B cell (primary cell): ENCODE measurements around the gene DNAJC1. TPM values are rescaled to one million over a fixed set of nuclear protein-coding genes. Genes with fewer than 3 reads are reported as not detected.

ENCODE experiments used
- ATAC-seq: fragments of 200-7000 bp; cut with Tn5 transposase; one replicate; pipeline ENCODE4 v1.10.0; 2021; ENCODE audit warnings: low read depth, mild to moderate bottlenecking, moderate number of reproducible peaks, moderate library complexity
- CTCF ChIA-PET: fragments of 350-600 bp; sonication (Branson Sonifier 250); formaldehyde crosslinking; loops from one replicate; lab custom pipeline; 2021; ENCODE audit warnings: antibody characterized with exemption, inconsistent platforms; lab: Charles Lee
- POLR2A ChIA-PET: fragments of 350-600 bp; sonication (Branson Sonifier 250); formaldehyde crosslinking; loops from one replicate; lab custom pipeline; 2021; ENCODE audit warnings: antibody characterized with exemption; lab: Charles Lee
- DNase-seq: peaks from one replicate; pipeline ENCODE4 v3.0.0; 2013
- H2AFZ ChIP-seq: 2 replicates; pipeline ENCODE4 v1.6.1; 2012; ENCODE audit warnings: mild to moderate bottlenecking, low read depth, low read length; ENCODE audit not compliant: insufficient read depth, poor library complexity, severe bottlenecking
- H3K27ac ChIP-seq, 2 donors: 1 replicate in 1 of 2; 2 replicates in 1 of 2; pipeline ENCODE4 v1.5.1; 2012 to 2013; ENCODE audit warnings: low read length in 2 of 2, mild to moderate bottlenecking in 2 of 2, moderate library complexity in 1 of 2
- H3K27me3 ChIP-seq, 4 experiments: fragments of 200-600 bp in 1 of 4; sonication (generic) in 1 of 4; replicated peaks in 1 of 4; 1 replicate in 2 of 4; 2 replicates in 2 of 4; pipeline versions ENCODE4 v1.6.1 to v1.7.0; 2013 to 2016; ENCODE audit warnings: low read length in 3 of 4, mild to moderate bottlenecking in 2 of 4, mixed read lengths in 1 of 4, moderate library complexity in 1 of 4; ENCODE audit not compliant: insufficient read depth in 4 of 4, control insufficient read depth in 3 of 4; ENCODE audit errors: control extremely low read depth in 1 of 4
- H3K36me3 ChIP-seq, 2 experiments: replicated peaks in 1 of 2; 1 replicate in 1 of 2; 2 replicates in 1 of 2; pipeline versions ENCODE4 v1.6.1 to v1.7.1; 2013; ENCODE audit warnings: low read length in 1 of 2; ENCODE audit not compliant: insufficient read depth in 2 of 2, control insufficient read depth in 1 of 2; ENCODE audit errors: control extremely low read depth in 1 of 2, extremely low read depth in 1 of 2
- H3K4me1 ChIP-seq, 2 donors: fragments of 200-600 bp in 1 of 2; sonication (generic) in 1 of 2; 1 replicate in 1 of 2; 2 replicates in 1 of 2; pipeline versions ENCODE4 v1.5.1 to v1.6.1; 2013 to 2017; ENCODE audit warnings: low read length in 2 of 2; ENCODE audit not compliant: control insufficient read depth in 2 of 2, insufficient read depth in 2 of 2
- H3K4me2 ChIP-seq: replicated peaks from 2 replicates; pipeline ENCODE3; 2012; ENCODE audit warnings: mild to moderate bottlenecking, low read depth, low read length; ENCODE audit not compliant: poor library complexity, severe bottlenecking
- H3K4me3 ChIP-seq, 5 experiments: fragments of 200-600 bp in 1 of 5; sonication (generic) in 1 of 5; 1 replicate in 3 of 5; 2 replicates in 2 of 5; pipeline versions ENCODE4 v1.5.1 to v1.7.0; 2011 to 2016; ENCODE audit warnings: low read length in 4 of 5, mild to moderate bottlenecking in 4 of 5, low read depth in 2 of 5, control low read depth in 1 of 5, moderate library complexity in 1 of 5; ENCODE audit not compliant: insufficient read depth in 1 of 5; ENCODE audit errors: control extremely low read depth in 1 of 5, extremely low read depth in 1 of 5
- H3K79me2 ChIP-seq: fragments of 200-600 bp; sonication (generic); one replicate; pipeline ENCODE4 v1.6.0; 2016; ENCODE audit warnings: low read length; ENCODE audit not compliant: control insufficient read depth, insufficient read depth
- H3K9ac ChIP-seq: fragments of 200-600 bp; sonication (generic); 2 replicates; pipeline ENCODE4 v1.6.1; 2017; ENCODE audit warnings: mild to moderate bottlenecking, low read length, moderate library complexity
- H3K9me3 ChIP-seq, 3 donors: one replicate each; pipeline versions ENCODE4 v1.6.1 to v1.7.1; 2013; ENCODE audit warnings: low read length in 2 of 3; ENCODE audit not compliant: control insufficient read depth in 2 of 3, insufficient read depth in 1 of 3; ENCODE audit errors: control extremely low read depth in 1 of 3
- H4K20me1 ChIP-seq: 2 replicates; pipeline ENCODE4 v1.6.0; 2012; ENCODE audit warnings: mild to moderate bottlenecking, low read length; ENCODE audit not compliant: insufficient read depth, control insufficient read depth, poor library complexity, severe bottlenecking
- H3K27ac Mint-ChIP-seq: one replicate; pipeline ENCODE4 v1.8.0; 2021; ENCODE audit warnings: mixed read lengths
- H3K27me3 Mint-ChIP-seq: one replicate; pipeline ENCODE4 v1.8.0; 2021; ENCODE audit warnings: mixed read lengths
- H3K4me1 Mint-ChIP-seq: one replicate; pipeline ENCODE4 v1.8.0; 2021; ENCODE audit warnings: mixed read lengths
- H3K4me3 Mint-ChIP-seq: one replicate; pipeline ENCODE4 v1.8.0; 2021; ENCODE audit warnings: mixed read lengths
- H3K9me3 Mint-ChIP-seq: one replicate; pipeline ENCODE4 v1.8.0; 2022; ENCODE audit warnings: mixed read lengths; ENCODE audit not compliant: insufficient read depth
- CTCF ChIP-seq: fragments of 200-600 bp; IDR thresholded peaks from one replicate; pipeline ENCODE4 v1.8.0; 2022; ENCODE audit warnings: antibody characterized with exemption, mild to moderate bottlenecking
- EZH2 ChIP-seq: IDR thresholded peaks from 2 replicates; pipeline ENCODE4 v1.6.1; 2012; ENCODE audit warnings: borderline replicate concordance, low read depth, mild to moderate bottlenecking, moderate library complexity, low read length; ENCODE audit not compliant: insufficient read depth, poor library complexity, severe bottlenecking
- WGBS: methylation state at CpG from one replicate; pipeline ENCODE4 v1.1.5; 2013; ENCODE audit warnings: missing lambda C conversion rate; ENCODE audit not compliant: insufficient coverage; 5-methylcytosine and 5-hydroxymethylcytosine counted together
- intact Hi-C: fragments of 100-400 bp; cut with micrococcal nuclease; formaldehyde crosslinking; loops from one replicate; pipeline ENCODE4 v1.10.0; 2022
- polyA plus RNA-seq: library from polyadenylated mRNA; depleted of rRNA; stranded (reverse); fragments of >200 nt; gene quantifications from 2 replicates; pipeline ENCODE4 v1.2.3, GENCODE V29; 2012
- total RNA-seq, 2 donors: library from RNA; stranded (reverse); fragments of 120-200 nt in 1 of 2; gene quantifications; 1 replicate in 1 of 2; 2 replicates in 1 of 2; pipeline versions ENCODE4 v1.2.3 to v1.2.4, GENCODE V29; 2013 to 2022

The DNAJC1 gene
- total and polyA plus RNA-seq, 2 donors (not counting 1 experiment from before 2014, with no cell fraction given), result 9.4 to 15.4 TPM

GRCh38 chr10:21771219-21771618, 232.3 kb downstream of the DNAJC1 start:
- Mint-ChIP-seq H3K4me3 (no peak overlapping the region), H3K27me3 (no peaks in the 10 kb centered on the region), H3K4me1 (no peaks in the 10 kb centered on the region), H3K27ac (no peak overlapping the region), H3K9me3 (no peaks in the 10 kb centered on the region)
- Histone ChIP-seq H2AFZ (no peak overlapping the region), H3K4me2 (no peak overlapping the region), H3K79me2 (no peaks in the 10 kb centered on the region), H3K36me3 (no peaks in the 10 kb centered on the region), H3K9me3 (no peaks in the 10 kb centered on the region), H4K20me1 (no peaks in the 10 kb centered on the region), H3K4me3 (no peak overlapping the region), H3K9ac (no peak overlapping the region), H3K27ac (no peak overlapping the region), H3K27me3 (no peaks in the 10 kb centered on the region), H3K4me1 (no peaks in the 10 kb centered on the region)
- ATAC-seq, result no peak
- intact Hi-C loops, result no loop called here
- DNase-seq, result no peak
- POLR2A ChIA-PET, result no interaction called here
- WGBS, result 96% methylated on average over 4 of the region's 4 CpGs
- CTCF ChIA-PET, result no interaction called here
- TF ChIP-seq CTCF (no peak), EZH2 (no peak)

GRCh38 chr10:21769041-21769440, 234.5 kb downstream of the DNAJC1 start:
- no peak overlapping the region for H3K27ac ChIP-seq
- TF ChIP-seq CTCF, result no peak
- TF ChIP-seq EZH2, result no peak
- DNase-seq (no peak), ATAC-seq (no peak)
- no peaks in the 10 kb centered on the region for H3K9me3 Mint-ChIP-seq
- WGBS, result 100% methylated on average over 1 of the region's 3 CpGs
- no peaks in the 10 kb centered on the region for H3K27me3 Mint-ChIP-seq
- no peaks in the 10 kb centered on the region for H3K36me3 ChIP-seq
- no peaks in the 10 kb centered on the region for H3K79me2 ChIP-seq
- H3K9ac ChIP-seq, result no peak overlapping the region
- no peaks in the 10 kb centered on the region for H3K4me1 Mint-ChIP-seq
- CTCF ChIA-PET, result no interaction called here
- POLR2A ChIA-PET, result no interaction called here
- H3K4me1 ChIP-seq, result no peaks in the 10 kb centered on the region
- no peak overlapping the region for H3K4me2 ChIP-seq
- intact Hi-C loops, result no loop called here
- H3K4me3 ChIP-seq, result no peak overlapping the region
- no peak overlapping the region for H2AFZ ChIP-seq
- H3K27me3 ChIP-seq, result no peaks in the 10 kb centered on the region
- H3K4me3 Mint-ChIP-seq, result no peak overlapping the region
- H3K27ac Mint-ChIP-seq, result no peak overlapping the region
- no peaks in the 10 kb centered on the region for H3K9me3 ChIP-seq
- H4K20me1 ChIP-seq, result no peaks in the 10 kb centered on the region
